Left ventricle myocardium inferior (tissue), 1 donor: Measurements from ENCODE around the gene DAZAP1. TPM values are rescaled to one million over a fixed set of nuclear protein-coding genes. Genes with fewer than 3 reads are reported as not detected.
A peak's percentile ranks its signal among the peaks of the same experiment; 100 is the strongest.

Experiments
- DNase-seq: peaks from one replicate; pipeline ENCODE4 v3.0.0-alpha.2; 2020
- H3K27ac ChIP-seq: fragments of 200-600 bp; replicated peaks from 2 replicates; pipeline ENCODE4 v1.8.0; 2021
- H3K27me3 ChIP-seq: fragments of 200-600 bp; 2 replicates; pipeline ENCODE4 v1.8.0; 2021; ENCODE audit warnings: low read depth
- H3K36me3 ChIP-seq: fragments of 200-600 bp; 2 replicates; pipeline ENCODE4 v1.8.0; 2021
- H3K4me1 ChIP-seq: fragments of 200-600 bp; 2 replicates; pipeline ENCODE4 v1.8.0; 2021
- H3K4me3 ChIP-seq: fragments of 200-600 bp; 2 replicates; pipeline ENCODE4 v1.8.0; 2021; ENCODE audit warnings: mild to moderate bottlenecking, moderate library complexity
- H3K9me3 ChIP-seq: fragments of 200-600 bp; replicated peaks from 2 replicates; pipeline ENCODE4 v1.8.0; 2021
- intact Hi-C: fragments of 100-400 bp; cut with micrococcal nuclease; formaldehyde crosslinking; loops from one replicate; pipeline ENCODE4 v1.11.0; 2022
- total RNA-seq: library from RNA; stranded (reverse); fragmentation: NEBNext Ultra II Directional; extraction: Animal tissue kit (Norgen Biotek cat#: 25700); gene quantifications from one replicate; pipeline ENCODE4 v1.2.1, GENCODE V29; 2021
- TF ChIP-seq, protein P1 (sequence below): fragments of 200-600 bp; IDR thresholded peaks from 2 replicates; pipeline ENCODE4 v1.8.0; 2021; ENCODE audit warnings: antibody characterized with exemption, mild to moderate bottlenecking, borderline replicate concordance
- donor health status: DM: no; HTN: yes; CAD: no; lungs with severe emphysema.

The DAZAP1 gene
- total RNA-seq, 1 donor from 2014 or later, result 81.8 TPM

DNA sequence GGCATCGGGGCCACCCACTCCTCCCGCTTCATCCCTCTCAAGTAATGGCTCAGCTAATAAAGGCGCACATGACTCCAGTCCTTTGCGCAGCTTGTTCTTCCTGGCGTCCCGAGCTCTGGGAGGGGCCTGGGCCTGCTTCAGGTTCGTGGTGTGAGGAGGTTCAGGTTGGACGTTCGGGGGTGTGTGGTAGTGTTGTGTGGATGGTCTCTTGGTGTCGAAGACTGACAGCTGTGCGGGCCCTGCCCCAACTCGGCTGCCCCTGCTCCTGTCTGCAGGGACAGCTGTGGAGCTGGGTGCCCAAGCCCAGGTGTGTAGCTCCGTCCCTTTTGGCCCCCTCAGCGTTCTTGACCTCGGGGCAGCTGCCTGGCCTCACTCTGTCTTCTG is 33.0 kb downstream of the DAZAP1 start:
- Histone ChIP-seq H3K4me1 (peaks cover 44% of the 10 kb centered on the region), H3K36me3 (peaks cover 41% of the 10 kb centered on the region), H3K27me3 (peaks cover 3% of the 10 kb centered on the region), H3K4me3 (peak overlapping the region; percentile 79), H3K9me3 (no peaks in the 10 kb centered on the region), H3K27ac (no peak overlapping the region)
- no peak for DNase-seq
- intact Hi-C loops, result no loop called here
- TF ChIP-seq, protein P1, sequence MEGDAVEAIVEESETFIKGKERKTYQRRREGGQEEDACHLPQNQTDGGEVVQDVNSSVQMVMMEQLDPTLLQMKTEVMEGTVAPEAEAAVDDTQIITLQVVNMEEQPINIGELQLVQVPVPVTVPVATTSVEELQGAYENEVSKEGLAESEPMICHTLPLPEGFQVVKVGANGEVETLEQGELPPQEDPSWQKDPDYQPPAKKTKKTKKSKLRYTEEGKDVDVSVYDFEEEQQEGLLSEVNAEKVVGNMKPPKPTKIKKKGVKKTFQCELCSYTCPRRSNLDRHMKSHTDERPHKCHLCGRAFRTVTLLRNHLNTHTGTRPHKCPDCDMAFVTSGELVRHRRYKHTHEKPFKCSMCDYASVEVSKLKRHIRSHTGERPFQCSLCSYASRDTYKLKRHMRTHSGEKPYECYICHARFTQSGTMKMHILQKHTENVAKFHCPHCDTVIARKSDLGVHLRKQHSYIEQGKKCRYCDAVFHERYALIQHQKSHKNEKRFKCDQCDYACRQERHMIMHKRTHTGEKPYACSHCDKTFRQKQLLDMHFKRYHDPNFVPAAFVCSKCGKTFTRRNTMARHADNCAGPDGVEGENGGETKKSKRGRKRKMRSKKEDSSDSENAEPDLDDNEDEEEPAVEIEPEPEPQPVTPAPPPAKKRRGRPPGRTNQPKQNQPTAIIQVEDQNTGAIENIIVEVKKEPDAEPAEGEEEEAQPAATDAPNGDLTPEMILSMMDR, result no peak

DNA sequence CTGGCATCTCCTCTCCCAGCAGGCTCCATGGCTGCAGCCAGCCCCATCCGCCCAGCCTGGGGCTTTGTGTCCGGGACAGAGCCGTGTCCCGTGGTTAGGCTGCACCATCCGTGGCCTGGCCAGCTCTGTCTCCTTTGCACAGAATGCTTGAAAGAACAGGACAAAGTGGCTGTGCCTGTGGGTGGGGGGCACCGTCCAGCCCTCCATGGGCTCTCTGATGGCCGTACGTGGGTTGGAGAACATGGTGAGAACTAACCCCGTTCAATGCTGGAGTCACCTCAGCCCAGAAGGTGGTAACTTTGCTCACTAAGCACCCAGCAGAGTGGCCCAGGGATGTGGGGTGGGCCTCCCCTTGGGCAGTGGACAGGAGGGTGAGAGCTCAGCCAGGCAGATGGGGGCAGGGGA is 33.6 kb downstream of the DAZAP1 start:
- TF ChIP-seq, protein P1, result no peak
- intact Hi-C loops, result no loop called here

GRCh38 chr19:1441677-1442438 is 34.5 kb downstream of the DAZAP1 start:
- DNase-seq, result no peak
- Histone ChIP-seq H3K27ac (no peak overlapping the region), H3K4me1 (peaks cover 59% of the 10 kb centered on the region), H3K9me3 (no peaks in the 10 kb centered on the region), H3K36me3 (peaks cover 37% of the 10 kb centered on the region), H3K27me3 (peaks cover 17% of the 10 kb centered on the region), H3K4me3 (no peak overlapping the region)
- TF ChIP-seq, protein P1, result no peak
- intact Hi-C loops, result no loop called here

More for the DNA sequence above, 33.6 kb downstream of the DAZAP1 start:
- Histone ChIP-seq H3K4me1 (peaks cover 51% of the 10 kb centered on the region), H3K27me3 (peaks cover 9% of the 10 kb centered on the region), H3K4me3 (no peak overlapping the region), H3K27ac (no peak overlapping the region), H3K9me3 (no peaks in the 10 kb centered on the region), H3K36me3 (peaks cover 37% of the 10 kb centered on the region)
- no peak for DNase-seq

DNA sequence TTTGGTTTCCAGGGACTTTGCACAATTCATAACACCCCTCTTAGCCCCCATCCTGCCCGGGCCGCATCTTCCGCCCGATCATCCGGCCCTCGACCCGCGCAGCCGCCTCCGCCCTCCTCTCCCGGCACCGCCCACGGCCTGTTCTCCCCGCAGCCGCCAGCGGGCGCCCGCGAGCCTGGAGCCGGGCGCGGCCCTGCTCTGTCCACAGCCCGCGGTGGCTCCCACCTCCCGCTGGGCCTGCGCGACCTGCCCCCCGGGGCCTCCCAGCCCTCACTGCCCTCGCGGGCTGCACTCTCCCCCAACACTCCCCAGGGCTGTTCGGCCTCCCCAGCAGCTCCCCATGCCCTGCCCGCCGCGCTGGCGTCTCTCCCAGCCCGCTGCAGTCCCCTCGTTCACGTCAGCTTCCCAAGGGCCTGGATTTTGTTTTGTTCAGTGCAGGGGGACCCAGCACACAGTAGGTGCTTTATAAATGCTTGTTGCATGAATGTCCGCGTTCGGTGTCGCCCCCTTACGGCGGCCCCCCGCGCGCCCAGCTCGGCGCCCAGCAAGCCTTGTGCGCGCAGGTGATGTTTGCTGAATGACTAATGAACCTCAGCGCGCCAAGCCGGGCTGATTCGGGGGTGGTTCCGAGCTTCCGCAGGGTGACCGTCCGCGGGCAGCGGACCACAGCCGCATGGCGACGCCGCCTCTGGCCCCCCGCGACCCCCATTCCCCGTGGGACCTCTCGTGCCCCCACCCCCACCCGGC is 38.0 kb downstream of the DAZAP1 start:
- Histone ChIP-seq H3K27ac (no peak overlapping the region), H3K36me3 (peaks cover 27% of the 10 kb centered on the region), H3K27me3 (peaks cover 52% of the 10 kb centered on the region), H3K4me1 (peaks cover 40% of the 10 kb centered on the region), H3K9me3 (no peaks in the 10 kb centered on the region), H3K4me3 (peak overlapping the region; percentile 63)
- intact Hi-C loops, result no loop called here
- TF ChIP-seq, protein P1, result peak; percentile 97
- DNase-seq, result peak; percentile 66

- intact Hi-C loops, result no loop called here
- peaks cover 19% of the 10 kb centered on the region for H3K36me3 ChIP-seq
- TF ChIP-seq, protein P1, result no peak
- no peaks in the 10 kb centered on the region for H3K9me3 ChIP-seq
- peaks cover 60% of the 10 kb centered on the region for H3K27me3 ChIP-seq
- no peak for DNase-seq
- H3K4me3 ChIP-seq, result peak overlapping the region; percentile 63
- no peak overlapping the region for H3K27ac ChIP-seq
- H3K4me1 ChIP-seq, result peaks cover 33% of the 10 kb centered on the region
Observed at GRCh38 chr19:1445932-1446712, 38.7 kb downstream of the DAZAP1 start.
